Hepatocyte (in vitro differentiated cells): ENCODE data around the gene ITPR2. TPM values are rescaled to one million over a fixed set of nuclear protein-coding genes. Genes with fewer than 3 reads are reported as not detected.

Source experiments
- DNase-seq: peaks from one replicate; pipeline ENCODE4 v3.0.0-alpha.2; 2016; ENCODE audit warnings: low spot score
- H2AFZ ChIP-seq: fragments of 200-600 bp; sonication (generic); 2 replicates; pipeline ENCODE4 v1.6.0; 2016; ENCODE audit warnings: antibody characterized with exemption, mild to moderate bottlenecking
- H3K27ac ChIP-seq: fragments of 200-600 bp; sonication (generic); 2 replicates; pipeline ENCODE4 v1.5.1; 2016; ENCODE audit warnings: mild to moderate bottlenecking
- H3K27me3 ChIP-seq: fragments of 200-600 bp; sonication (generic); 2 replicates; pipeline ENCODE4 v1.6.1; 2016
- H3K36me3 ChIP-seq: fragments of 200-600 bp; sonication (generic); replicated peaks from 2 replicates; pipeline ENCODE4 v1.5.1; 2016; ENCODE audit warnings: low read depth; ENCODE audit not compliant: insufficient read depth
- H3K4me1 ChIP-seq: fragments of 200-600 bp; sonication (generic); 2 replicates; pipeline ENCODE4 v1.5.1; 2016; ENCODE audit warnings: mild to moderate bottlenecking, moderate library complexity; ENCODE audit not compliant: insufficient read depth
- H3K4me2 ChIP-seq: fragments of 200-600 bp; sonication (generic); 2 replicates; pipeline ENCODE4 v1.6.0; 2016
- H3K4me3 ChIP-seq: fragments of 200-600 bp; sonication (generic); 2 replicates; pipeline ENCODE4 v1.5.1; 2016; ENCODE audit warnings: mild to moderate bottlenecking
- H3K79me2 ChIP-seq: fragments of 200-600 bp; sonication (generic); 2 replicates; pipeline ENCODE4 v1.6.0; 2017; ENCODE audit warnings: mild to moderate bottlenecking
- H3K9me2 ChIP-seq: fragments of 200-600 bp; sonication (generic); replicated peaks from 2 replicates; pipeline ENCODE4 v1.6.0; 2017; ENCODE audit warnings: mild to moderate bottlenecking; ENCODE audit not compliant: insufficient read depth
- H3K9me3 ChIP-seq: fragments of 200-600 bp; sonication (generic); 2 replicates; pipeline ENCODE4 v1.5.1; 2016; ENCODE audit warnings: low read depth, mild to moderate bottlenecking
- H4K20me1 ChIP-seq: fragments of 200-600 bp; sonication (generic); 2 replicates; pipeline ENCODE4 v1.6.0; 2016; ENCODE audit warnings: mild to moderate bottlenecking; ENCODE audit not compliant: insufficient read depth, poor library complexity, severe bottlenecking
- EZH2 ChIP-seq: fragments of 200-600 bp; sonication (generic); IDR thresholded peaks from 2 replicates; pipeline ENCODE4 v1.6.1; 2016; ENCODE audit warnings: antibody characterized with exemption, mild to moderate bottlenecking, borderline replicate concordance
- EZH2phosphoT487 ChIP-seq: fragments of 200-600 bp; sonication (generic); IDR thresholded peaks from one replicate; pipeline ENCODE4 v1.6.1; 2018; ENCODE audit warnings: antibody characterized with exemption, mild to moderate bottlenecking, low read depth, moderate library complexity; ENCODE audit not compliant: unreplicated experiment, severe bottlenecking
- WGBS: methylation state at CpG from one replicate; pipeline ENCODE4 v1.1.6; 2016; ENCODE audit warnings: low lambda C conversion rate; ENCODE audit errors: missing lambda C conversion rate; 5-methylcytosine and 5-hydroxymethylcytosine counted together
- polyA plus RNA-seq: library from polyadenylated mRNA; unstranded; fragments of >200 nt; fragmentation: Nextera tagmentation; extraction: Ambion mirVana; gene quantifications from 2 replicates; pipeline ENCODE4 v1.2.1, GENCODE V29; 2016
- total RNA-seq: library from RNA; depleted of rRNA; stranded (reverse); fragments of >200 nt; gene quantifications from 2 replicates; pipeline ENCODE4 v1.2.3, GENCODE V29; 2014
- TF ChIP-seq, protein P1 (sequence below): fragments of 200-600 bp; sonication (generic); IDR thresholded peaks from 2 replicates; pipeline ENCODE4 v1.5.1; 2016; ENCODE audit warnings: antibody characterized with exemption, mild to moderate bottlenecking; ENCODE audit not compliant: poor library complexity

The ITPR2 gene
- total and polyA plus RNA-seq, 2 experiments from 2014 or later: 22.0 to 51.4 TPM

DNA sequence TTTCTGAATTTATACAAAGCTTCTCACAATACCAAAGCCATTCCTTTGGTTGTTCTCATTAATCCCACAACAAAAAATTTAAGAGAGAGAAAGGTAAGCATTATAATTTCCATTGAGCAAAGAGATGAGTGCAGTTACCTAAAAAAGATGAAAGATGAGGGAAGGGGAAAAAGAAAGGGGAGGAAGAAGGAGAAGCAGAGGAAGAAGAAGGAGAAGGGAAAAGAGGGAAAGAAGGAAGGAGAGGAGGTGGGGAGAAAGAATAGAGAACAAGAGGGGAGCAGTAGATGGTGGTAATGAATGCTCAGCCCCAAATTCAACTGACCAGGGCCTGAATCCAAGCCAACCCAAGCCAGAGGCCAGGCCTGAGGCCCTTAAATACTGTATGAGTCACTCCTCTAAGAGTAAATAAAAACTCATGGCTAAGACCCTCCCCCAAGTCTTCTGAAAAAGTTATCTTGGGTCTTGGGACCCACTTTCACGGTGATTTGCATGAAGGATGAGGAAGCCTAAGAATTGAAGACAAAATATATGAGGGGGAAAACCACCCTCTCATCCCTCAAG, 144.6 kb downstream of the ITPR2 start:
- Histone ChIP-seq H3K27ac (no peak overlapping the region), H3K9me3 (no peaks in the 10 kb centered on the region), H3K27me3 (no peaks in the 10 kb centered on the region), H3K79me2 (no peaks in the 10 kb centered on the region), H2AFZ (no peak overlapping the region), H4K20me1 (no peaks in the 10 kb centered on the region), H3K9me2 (no peaks in the 10 kb centered on the region), H3K4me3 (no peak overlapping the region), H3K36me3 (no peaks in the 10 kb centered on the region), H3K4me2 (no peak overlapping the region), H3K4me1 (no peaks in the 10 kb centered on the region)
- DNase-seq: no peak
- 95% methylated on average over 1 of the region's 1 CpG for WGBS
- TF ChIP-seq EZH2phosphoT487 (no peak), EZH2 (no peak)
- TF ChIP-seq, protein P1, sequence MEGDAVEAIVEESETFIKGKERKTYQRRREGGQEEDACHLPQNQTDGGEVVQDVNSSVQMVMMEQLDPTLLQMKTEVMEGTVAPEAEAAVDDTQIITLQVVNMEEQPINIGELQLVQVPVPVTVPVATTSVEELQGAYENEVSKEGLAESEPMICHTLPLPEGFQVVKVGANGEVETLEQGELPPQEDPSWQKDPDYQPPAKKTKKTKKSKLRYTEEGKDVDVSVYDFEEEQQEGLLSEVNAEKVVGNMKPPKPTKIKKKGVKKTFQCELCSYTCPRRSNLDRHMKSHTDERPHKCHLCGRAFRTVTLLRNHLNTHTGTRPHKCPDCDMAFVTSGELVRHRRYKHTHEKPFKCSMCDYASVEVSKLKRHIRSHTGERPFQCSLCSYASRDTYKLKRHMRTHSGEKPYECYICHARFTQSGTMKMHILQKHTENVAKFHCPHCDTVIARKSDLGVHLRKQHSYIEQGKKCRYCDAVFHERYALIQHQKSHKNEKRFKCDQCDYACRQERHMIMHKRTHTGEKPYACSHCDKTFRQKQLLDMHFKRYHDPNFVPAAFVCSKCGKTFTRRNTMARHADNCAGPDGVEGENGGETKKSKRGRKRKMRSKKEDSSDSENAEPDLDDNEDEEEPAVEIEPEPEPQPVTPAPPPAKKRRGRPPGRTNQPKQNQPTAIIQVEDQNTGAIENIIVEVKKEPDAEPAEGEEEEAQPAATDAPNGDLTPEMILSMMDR: no peak

- Histone ChIP-seq H4K20me1 (no peaks in the 10 kb centered on the region), H3K4me1 (no peaks in the 10 kb centered on the region), H3K79me2 (no peaks in the 10 kb centered on the region), H3K27me3 (no peaks in the 10 kb centered on the region), H3K27ac (no peak overlapping the region), H3K4me3 (no peak overlapping the region), H3K9me3 (no peaks in the 10 kb centered on the region), H2AFZ (no peak overlapping the region), H3K9me2 (no peaks in the 10 kb centered on the region), H3K4me2 (no peak overlapping the region), H3K36me3 (no peaks in the 10 kb centered on the region)
- no peak for DNase-seq
- 63% methylated on average over 4 of the region's 4 CpGs for WGBS
- TF ChIP-seq EZH2: no peak
- TF ChIP-seq, protein P1: no peak
- TF ChIP-seq EZH2phosphoT487: no peak
These were observed 146.6 kb downstream of the ITPR2 start for GRCh38 chr12:26686408-26686807.

DNA sequence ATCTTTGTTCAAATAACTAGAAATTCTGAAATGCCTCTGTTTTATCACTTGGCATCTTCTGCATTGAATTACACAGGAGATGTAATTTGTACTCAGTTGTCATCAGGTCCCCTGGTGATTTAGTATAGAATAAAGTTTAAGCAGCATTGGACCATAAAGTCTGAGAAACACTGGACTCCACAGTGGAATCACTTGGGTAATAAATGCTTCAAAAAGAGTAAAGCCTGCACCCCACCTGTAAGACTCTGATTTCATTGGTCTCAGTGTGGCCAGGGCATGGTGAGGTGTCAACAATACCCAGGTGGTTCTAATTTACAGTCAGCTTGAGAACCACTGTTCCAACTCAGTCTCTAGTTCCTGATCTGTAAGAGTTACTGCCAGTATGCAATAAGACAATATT, 148.9 kb downstream of the ITPR2 start:
- H3K4me2 ChIP-seq: no peak overlapping the region
- TF ChIP-seq, protein P1: no peak
- no peak for TF ChIP-seq EZH2phosphoT487
- TF ChIP-seq EZH2: no peak
- H2AFZ ChIP-seq: no peak overlapping the region
- no peaks in the 10 kb centered on the region for H3K9me2 ChIP-seq
- no peaks in the 10 kb centered on the region for H4K20me1 ChIP-seq
- no peak for DNase-seq
- no peaks in the 10 kb centered on the region for H3K27me3 ChIP-seq
- no peak overlapping the region for H3K4me3 ChIP-seq
- H3K9me3 ChIP-seq: no peaks in the 10 kb centered on the region
- no peak overlapping the region for H3K27ac ChIP-seq
- no peaks in the 10 kb centered on the region for H3K4me1 ChIP-seq
- H3K36me3 ChIP-seq: no peaks in the 10 kb centered on the region
- no peaks in the 10 kb centered on the region for H3K79me2 ChIP-seq

GRCh38 chr12:26683443-26683842, 149.6 kb downstream of the ITPR2 start:
- no peak for DNase-seq
- H3K79me2 ChIP-seq: no peaks in the 10 kb centered on the region
- no peak overlapping the region for H3K27ac ChIP-seq
- no peak overlapping the region for H2AFZ ChIP-seq
- WGBS: 76% methylated on average over 5 of the region's 5 CpGs
- H3K9me3 ChIP-seq: no peaks in the 10 kb centered on the region
- no peaks in the 10 kb centered on the region for H4K20me1 ChIP-seq
- TF ChIP-seq, protein P1: no peak
- no peak for TF ChIP-seq EZH2phosphoT487
- TF ChIP-seq EZH2: no peak
- H3K36me3 ChIP-seq: no peaks in the 10 kb centered on the region
- no peaks in the 10 kb centered on the region for H3K27me3 ChIP-seq
- H3K4me3 ChIP-seq: no peak overlapping the region
- no peaks in the 10 kb centered on the region for H3K9me2 ChIP-seq
- no peak overlapping the region for H3K4me2 ChIP-seq
- H3K4me1 ChIP-seq: no peaks in the 10 kb centered on the region
